ENCODE results near the gene NFX1. TPM values are rescaled to one million over a fixed set of nuclear protein-coding genes. Genes with fewer than 3 reads are reported as not detected.

The NFX1 gene
- total RNA-seq, 3 donors from 2014 or later, result 36.3 to 45.5 (median 38.3) TPM

DNA sequence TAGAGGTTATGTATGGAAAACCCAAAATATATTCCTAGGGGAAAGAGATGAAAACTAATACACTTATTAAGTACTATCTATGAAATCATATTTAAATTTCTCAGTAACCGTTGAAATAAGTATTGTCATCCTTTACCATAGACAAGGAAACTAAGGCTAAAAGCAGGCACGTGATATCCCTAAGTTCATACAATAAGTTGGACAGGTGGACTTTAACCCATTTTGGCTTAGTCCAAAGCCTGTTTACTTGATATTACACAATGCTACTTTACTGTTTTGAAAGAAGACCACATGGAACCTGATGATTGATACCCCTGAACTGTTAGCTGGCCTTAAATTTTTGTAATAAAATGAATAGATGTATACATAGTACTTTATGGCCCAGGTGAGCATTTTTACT is 3.5 kb downstream of the NFX1 start:
- Histone ChIP-seq H3K4me1 (peaks cover 0 to 29% of the 10 kb centered on the region in 2 donors), H3K9me3 (no peaks in the 10 kb centered on the region), H3K27ac (peak overlapping the region in 1 of 2 donors; percentile 27), H3K4me3 (no peak overlapping the region), H3K36me3 (no peaks in the 10 kb centered on the region), H3K27me3 (no peaks in the 10 kb centered on the region)
- no peak for DNase-seq (ENCODE audit: low spot score in 2 of 2)
- intact Hi-C loops (cut with DNase I; ENCODE audit: low total_unique reads), result no loop called here
- TF ChIP-seq POLR2AphosphoS5 (IDR thresholded peaks at IDR 0.05) (no peak), POLR2A (IDR thresholded peaks at IDR 0.05) (no peak)
- TF ChIP-seq, protein P1, sequence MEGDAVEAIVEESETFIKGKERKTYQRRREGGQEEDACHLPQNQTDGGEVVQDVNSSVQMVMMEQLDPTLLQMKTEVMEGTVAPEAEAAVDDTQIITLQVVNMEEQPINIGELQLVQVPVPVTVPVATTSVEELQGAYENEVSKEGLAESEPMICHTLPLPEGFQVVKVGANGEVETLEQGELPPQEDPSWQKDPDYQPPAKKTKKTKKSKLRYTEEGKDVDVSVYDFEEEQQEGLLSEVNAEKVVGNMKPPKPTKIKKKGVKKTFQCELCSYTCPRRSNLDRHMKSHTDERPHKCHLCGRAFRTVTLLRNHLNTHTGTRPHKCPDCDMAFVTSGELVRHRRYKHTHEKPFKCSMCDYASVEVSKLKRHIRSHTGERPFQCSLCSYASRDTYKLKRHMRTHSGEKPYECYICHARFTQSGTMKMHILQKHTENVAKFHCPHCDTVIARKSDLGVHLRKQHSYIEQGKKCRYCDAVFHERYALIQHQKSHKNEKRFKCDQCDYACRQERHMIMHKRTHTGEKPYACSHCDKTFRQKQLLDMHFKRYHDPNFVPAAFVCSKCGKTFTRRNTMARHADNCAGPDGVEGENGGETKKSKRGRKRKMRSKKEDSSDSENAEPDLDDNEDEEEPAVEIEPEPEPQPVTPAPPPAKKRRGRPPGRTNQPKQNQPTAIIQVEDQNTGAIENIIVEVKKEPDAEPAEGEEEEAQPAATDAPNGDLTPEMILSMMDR (IDR thresholded peaks at IDR 0.05), result no peak

DNA sequence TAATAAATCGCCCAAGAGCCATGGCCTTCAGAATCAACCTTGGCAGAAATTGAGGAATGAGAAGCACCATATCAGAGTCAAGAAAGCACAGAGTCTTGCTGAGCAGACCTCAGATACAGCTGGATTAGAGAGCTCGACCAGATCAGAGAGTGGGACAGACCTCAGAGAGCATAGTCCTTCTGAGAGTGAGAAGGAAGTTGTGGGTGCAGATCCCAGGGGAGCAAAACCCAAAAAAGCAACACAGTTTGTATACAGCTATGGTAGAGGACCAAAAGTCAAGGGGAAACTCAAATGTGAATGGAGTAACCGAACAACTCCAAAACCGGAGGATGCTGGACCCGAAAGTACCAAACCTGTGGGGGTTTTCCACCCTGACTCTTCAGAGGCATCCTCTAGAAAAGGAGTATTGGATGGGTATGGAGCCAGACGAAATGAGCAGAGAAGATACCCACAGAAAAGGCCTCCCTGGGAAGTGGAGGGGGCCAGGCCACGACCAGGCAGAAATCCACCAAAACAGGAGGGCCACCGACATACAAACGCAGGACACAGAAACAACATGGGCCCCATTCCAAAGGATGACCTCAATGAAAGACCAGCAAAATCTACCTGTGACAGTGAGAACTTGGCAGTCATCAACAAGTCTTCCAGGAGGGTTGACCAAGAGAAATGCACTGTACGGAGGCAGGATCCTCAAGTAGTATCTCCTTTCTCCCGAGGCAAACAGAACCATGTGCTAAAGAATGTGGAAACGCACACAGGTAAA is 4.5 kb downstream of the NFX1 start:
- Histone ChIP-seq H3K27me3 (no peaks in the 10 kb centered on the region), H3K4me1 (peaks cover 0 to 29% of the 10 kb centered on the region in 2 donors), H3K27ac (no peak overlapping the region), H3K4me3 (no peak overlapping the region), H3K9me3 (no peaks in the 10 kb centered on the region), H3K36me3 (no peaks in the 10 kb centered on the region)
- no peak for DNase-seq (ENCODE audit: low spot score in 2 of 2)
- TF ChIP-seq, protein P1 (IDR thresholded peaks at IDR 0.05), result no peak
- TF ChIP-seq POLR2A (IDR thresholded peaks at IDR 0.05), result no peak
- TF ChIP-seq POLR2AphosphoS5 (IDR thresholded peaks at IDR 0.05), result no peak
- intact Hi-C loops (cut with DNase I; ENCODE audit: low total_unique reads), result no loop called here

DNA sequence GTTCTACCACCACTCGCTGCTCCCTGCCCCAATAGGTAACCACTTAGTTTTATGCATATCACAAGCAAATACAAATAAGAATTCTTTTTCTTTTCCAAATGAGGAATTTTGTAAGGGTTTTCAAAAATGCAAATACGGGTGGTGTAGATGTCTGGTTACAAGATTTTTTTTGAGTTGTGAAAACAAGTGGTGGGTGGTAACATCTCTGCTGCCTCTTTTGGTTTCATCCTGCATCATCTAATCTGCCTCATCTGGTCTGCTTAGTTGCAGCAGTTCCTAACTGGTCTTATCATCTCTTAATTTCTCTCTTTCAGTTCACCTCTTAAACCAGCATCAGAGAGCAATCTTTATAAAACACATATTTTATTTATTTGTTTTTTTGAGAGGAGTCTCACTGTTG is 5.3 kb downstream of the NFX1 start:
- TF ChIP-seq, protein P1 (IDR thresholded peaks at IDR 0.05), result no peak
- no peak for TF ChIP-seq POLR2AphosphoS5 (IDR thresholded peaks at IDR 0.05)
- H3K9me3 ChIP-seq, result no peaks in the 10 kb centered on the region
- no peaks in the 10 kb centered on the region for H3K27me3 ChIP-seq
- no peak overlapping the region for H3K4me3 ChIP-seq
- no peak overlapping the region for H3K27ac ChIP-seq
- DNase-seq (ENCODE audit: low spot score in 2 of 2), result no peak
- intact Hi-C loops (cut with DNase I; ENCODE audit: low total_unique reads), result no loop called here
- H3K36me3 ChIP-seq, result no peaks in the 10 kb centered on the region
- H3K4me1 ChIP-seq, result peaks cover 0 to 29% of the 10 kb centered on the region in 2 donors

DNA sequence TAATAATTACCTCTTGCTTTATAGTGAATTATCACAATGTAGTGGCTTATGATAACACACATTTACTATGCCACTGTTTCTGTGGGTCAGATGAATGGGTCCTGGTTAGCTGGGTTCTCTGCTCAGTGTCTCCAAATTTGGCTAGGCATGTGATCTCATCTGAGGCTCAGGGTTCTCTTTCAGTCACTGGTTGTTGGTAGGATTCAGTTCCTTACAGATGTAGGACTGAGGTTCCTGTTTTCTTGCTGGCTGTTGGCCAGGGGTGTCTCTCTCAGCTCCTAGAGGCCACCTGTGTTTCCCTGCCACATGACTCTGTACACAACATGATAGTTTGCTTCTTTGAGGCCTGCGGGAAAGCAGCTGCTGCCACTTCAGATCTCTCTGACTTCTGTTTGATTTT is 7.1 kb downstream of the NFX1 start:
- Histone ChIP-seq H3K36me3 (no peaks in the 10 kb centered on the region), H3K9me3 (no peaks in the 10 kb centered on the region), H3K27ac (no peak overlapping the region), H3K27me3 (no peaks in the 10 kb centered on the region), H3K4me1 (peaks cover 0 to 23% of the 10 kb centered on the region in 2 donors), H3K4me3 (no peak overlapping the region)
- intact Hi-C loops (cut with DNase I; ENCODE audit: low total_unique reads), result loop anchor here (2.0 kb wide), 1 partner anchor 15 kb away; no protein-coding TSS in a partner anchor
- no peak for TF ChIP-seq POLR2A (IDR thresholded peaks at IDR 0.05)
- TF ChIP-seq POLR2AphosphoS5 (IDR thresholded peaks at IDR 0.05), result no peak
- TF ChIP-seq, protein P1 (IDR thresholded peaks at IDR 0.05), result no peak
- DNase-seq (ENCODE audit: low spot score in 2 of 2), result no peak

DNA sequence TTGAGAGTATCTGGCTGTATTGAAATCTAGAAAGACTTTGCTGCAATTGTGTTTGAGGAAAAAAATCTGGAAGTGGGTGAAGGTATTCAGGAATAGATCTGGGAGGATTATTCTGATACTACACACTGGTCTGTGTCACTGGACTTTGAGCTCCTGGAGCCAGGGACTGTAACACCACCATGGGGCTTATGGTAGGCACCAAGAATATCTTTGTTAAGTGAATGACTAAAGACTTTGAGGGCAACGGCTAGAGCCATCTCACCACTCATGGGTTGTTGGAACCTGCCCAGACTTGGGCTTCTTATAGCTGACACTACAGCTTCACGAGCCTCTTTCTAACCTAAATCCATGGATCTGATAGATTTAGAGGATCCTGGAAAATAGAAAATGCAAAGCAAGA is 10.2 kb downstream of the NFX1 start:
- H3K36me3 ChIP-seq, result peaks cover 12% of the 10 kb centered on the region
- intact Hi-C loops (cut with DNase I; ENCODE audit: low total_unique reads), result no loop called here
- DNase-seq (ENCODE audit: low spot score in 2 of 2), result no peak

More for the DNA sequence above, 10.2 kb downstream of the NFX1 start:
- Histone ChIP-seq H3K27me3 (no peaks in the 10 kb centered on the region), H3K4me1 (peaks cover 0 to 23% of the 10 kb centered on the region in 2 donors), H3K4me3 (no peak overlapping the region), H3K27ac (no peak overlapping the region), H3K9me3 (no peaks in the 10 kb centered on the region)
- no peak for TF ChIP-seq POLR2AphosphoS5 (IDR thresholded peaks at IDR 0.05)
- TF ChIP-seq, protein P1 (IDR thresholded peaks at IDR 0.05), result no peak

Measured in breast epithelium (tissue), 4 donors.